Measurements from ENCODE around the gene NDUFS3.

NDUFS3 gene

GRCh38 chr11:47611348-47611794 lies 32.5 kb downstream of the NDUFS3 start:
- H3K36me3 ChIP-seq (ENCODE audit: control insufficient read depth in 1 of 2, insufficient read depth in 2 of 2, low read length in 2 of 2) = peaks cover 0 to 6% of the 10 kb centered on the region in 2 donors
- no peaks in the 10 kb centered on the region for H3K9me3 ChIP-seq (ENCODE audit: control insufficient read depth in 1 of 2, low read length in 2 of 2)
- peak overlapping the region; percentile 4 for H3K27ac ChIP-seq (ENCODE audit: low read length)

GRCh38 chr11:47615249-47615648 lies 36.4 kb downstream of the NDUFS3 start:
- Histone ChIP-seq H3K27ac (ENCODE audit: low read length) (no peak overlapping the region), H3K4me3 (ENCODE audit: low read depth in 1 of 2, low read length in 2 of 2) (no peak overlapping the region), H3K27me3 (ENCODE audit: low read depth, low read length) (no peaks in the 10 kb centered on the region), H3K9me3 (ENCODE audit: control insufficient read depth in 1 of 2, low read length in 2 of 2) (no peaks in the 10 kb centered on the region), H3K4me1 (ENCODE audit: control insufficient read depth in 1 of 2, insufficient read depth in 2 of 2, low read length in 2 of 2) (peaks cover 3 to 5% of the 10 kb centered on the region in 2 donors), H3K36me3 (ENCODE audit: control insufficient read depth in 1 of 2, insufficient read depth in 2 of 2, low read length in 2 of 2) (peaks cover 5 to 25% of the 10 kb centered on the region in 2 donors)

More at GRCh38 chr11:47611348-47611794, 32.5 kb downstream of the NDUFS3 start:
- H3K4me1 ChIP-seq (ENCODE audit: control insufficient read depth in 1 of 2, insufficient read depth in 2 of 2, low read length in 2 of 2) = peaks cover 5 to 11% of the 10 kb centered on the region in 2 donors
- H3K27me3 ChIP-seq (ENCODE audit: low read depth, low read length) = no peaks in the 10 kb centered on the region
- no peak overlapping the region for H3K4me3 ChIP-seq (ENCODE audit: low read depth in 1 of 2, low read length in 2 of 2)

- no peak overlapping the region for H3K27ac ChIP-seq (ENCODE audit: low read length)
- H3K9me3 ChIP-seq (ENCODE audit: control insufficient read depth in 1 of 2, low read length in 2 of 2) = no peaks in the 10 kb centered on the region
- H3K36me3 ChIP-seq (ENCODE audit: control insufficient read depth in 1 of 2, insufficient read depth in 2 of 2, low read length in 2 of 2) = peaks cover 12 to 26% of the 10 kb centered on the region in 2 donors
Observed at GRCh38 chr11:47616726-47617416, 38.0 kb downstream of the NDUFS3 start.

GRCh38 chr11:47617417-47617809 lies 38.5 kb downstream of the NDUFS3 start:
- H3K36me3 ChIP-seq (ENCODE audit: control insufficient read depth in 1 of 2, insufficient read depth in 2 of 2, low read length in 2 of 2) = peaks cover 18 to 31% of the 10 kb centered on the region in 2 donors
- no peak overlapping the region for H3K4me3 ChIP-seq (ENCODE audit: low read depth in 1 of 2, low read length in 2 of 2)
- no peaks in the 10 kb centered on the region for H3K9me3 ChIP-seq (ENCODE audit: control insufficient read depth in 1 of 2, low read length in 2 of 2)
- H3K4me1 ChIP-seq (ENCODE audit: control insufficient read depth in 1 of 2, insufficient read depth in 2 of 2, low read length in 2 of 2) = peaks cover 3 to 5% of the 10 kb centered on the region in 2 donors
- no peak overlapping the region for H3K27ac ChIP-seq (ENCODE audit: low read length)
- H3K27me3 ChIP-seq (ENCODE audit: low read depth, low read length) = no peaks in the 10 kb centered on the region

More at GRCh38 chr11:47616726-47617416, 38.0 kb downstream of the NDUFS3 start:
- Histone ChIP-seq H3K27me3 (ENCODE audit: low read depth, low read length) (no peaks in the 10 kb centered on the region), H3K4me1 (ENCODE audit: control insufficient read depth in 1 of 2, insufficient read depth in 2 of 2, low read length in 2 of 2) (peaks cover 3 to 5% of the 10 kb centered on the region in 2 donors), H3K4me3 (ENCODE audit: low read depth in 1 of 2, low read length in 2 of 2) (no peak overlapping the region)

GRCh38 chr11:47620836-47621378 lies 42.0 kb downstream of the NDUFS3 start:
- Histone ChIP-seq H3K27ac (ENCODE audit: low read length) (no peak overlapping the region), H3K27me3 (ENCODE audit: low read depth, low read length) (no peaks in the 10 kb centered on the region), H3K36me3 (ENCODE audit: control insufficient read depth in 1 of 2, insufficient read depth in 2 of 2, low read length in 2 of 2) (peaks cover 26 to 53% of the 10 kb centered on the region in 2 donors), H3K4me1 (ENCODE audit: control insufficient read depth in 1 of 2, insufficient read depth in 2 of 2, low read length in 2 of 2) (peaks cover 3 to 5% of the 10 kb centered on the region in 2 donors), H3K4me3 (ENCODE audit: low read depth in 1 of 2, low read length in 2 of 2) (no peak overlapping the region), H3K9me3 (ENCODE audit: control insufficient read depth in 1 of 2, low read length in 2 of 2) (no peaks in the 10 kb centered on the region)

- Histone ChIP-seq H3K4me3 (ENCODE audit: low read depth in 1 of 2, low read length in 2 of 2) (no peak overlapping the region), H3K27ac (ENCODE audit: low read length) (no peak overlapping the region), H3K9me3 (ENCODE audit: control insufficient read depth in 1 of 2, low read length in 2 of 2) (no peaks in the 10 kb centered on the region), H3K36me3 (ENCODE audit: control insufficient read depth in 1 of 2, insufficient read depth in 2 of 2, low read length in 2 of 2) (peaks cover 45 to 83% of the 10 kb centered on the region in 2 donors), H3K27me3 (ENCODE audit: low read depth, low read length) (no peaks in the 10 kb centered on the region), H3K4me1 (ENCODE audit: control insufficient read depth in 1 of 2, insufficient read depth in 2 of 2, low read length in 2 of 2) (no peaks in the 10 kb centered on the region)
Observed at GRCh38 chr11:47626234-47626633, 47.4 kb downstream of the NDUFS3 start.

GRCh38 chr11:47628026-47628425 lies 49.2 kb downstream of the NDUFS3 start:
- Histone ChIP-seq H3K36me3 (ENCODE audit: control insufficient read depth in 1 of 2, insufficient read depth in 2 of 2, low read length in 2 of 2) (peaks cover 45 to 78% of the 10 kb centered on the region in 2 donors), H3K27ac (ENCODE audit: low read length) (no peak overlapping the region), H3K4me1 (ENCODE audit: control insufficient read depth in 1 of 2, insufficient read depth in 2 of 2, low read length in 2 of 2) (no peaks in the 10 kb centered on the region), H3K4me3 (ENCODE audit: low read depth in 1 of 2, low read length in 2 of 2) (no peak overlapping the region), H3K27me3 (ENCODE audit: low read depth, low read length) (no peaks in the 10 kb centered on the region), H3K9me3 (ENCODE audit: control insufficient read depth in 1 of 2, low read length in 2 of 2) (no peaks in the 10 kb centered on the region)

- H3K36me3 ChIP-seq (ENCODE audit: control insufficient read depth in 1 of 2, insufficient read depth in 2 of 2, low read length in 2 of 2) = peaks cover 50 to 74% of the 10 kb centered on the region in 2 donors
- H3K4me1 ChIP-seq (ENCODE audit: control insufficient read depth in 1 of 2, insufficient read depth in 2 of 2, low read length in 2 of 2) = no peaks in the 10 kb centered on the region
- H3K9me3 ChIP-seq (ENCODE audit: control insufficient read depth in 1 of 2, low read length in 2 of 2) = no peaks in the 10 kb centered on the region
- H3K27ac ChIP-seq (ENCODE audit: low read length) = no peak overlapping the region
- no peak overlapping the region for H3K4me3 ChIP-seq (ENCODE audit: low read depth in 1 of 2, low read length in 2 of 2)
- H3K27me3 ChIP-seq (ENCODE audit: low read depth, low read length) = no peaks in the 10 kb centered on the region
Observed at GRCh38 chr11:47631473-47631872, 52.6 kb downstream of the NDUFS3 start.

Measured in muscle layer of duodenum (tissue), 2 donors.